Forelimb muscle (tissue), 1 donor: ENCODE data around the gene ZSWIM3. TPM values are rescaled to one million over a fixed set of nuclear protein-coding genes. Genes with fewer than 3 reads are reported as not detected.

ENCODE experiments used
- DNase-seq: peaks from one replicate; pipeline ENCODE4 v3.0.0-alpha.2; 2013; ENCODE audit warnings: low read depth
- polyA plus RNA-seq: library from polyadenylated mRNA; unstranded; fragments of 120-200 nt; gene quantifications from one replicate; pipeline ENCODE4 v1.2.1, GENCODE V29; 2013; ENCODE audit not compliant: insufficient read length

ZSWIM3 gene
- polyA plus RNA-seq, 1 donor: 3.4 TPM

- DNase-seq: no peak
These were observed 52.0 kb downstream of the ZSWIM3 start for GRCh38 chr20:45909336-45909808.

GRCh38 chr20:45909817-45910669 is 52.6 kb downstream of the ZSWIM3 start:
- no peak for DNase-seq

GRCh38 chr20:45910670-45911485 is 53.5 kb downstream of the ZSWIM3 start:
- peak; percentile 84 for DNase-seq

DNA sequence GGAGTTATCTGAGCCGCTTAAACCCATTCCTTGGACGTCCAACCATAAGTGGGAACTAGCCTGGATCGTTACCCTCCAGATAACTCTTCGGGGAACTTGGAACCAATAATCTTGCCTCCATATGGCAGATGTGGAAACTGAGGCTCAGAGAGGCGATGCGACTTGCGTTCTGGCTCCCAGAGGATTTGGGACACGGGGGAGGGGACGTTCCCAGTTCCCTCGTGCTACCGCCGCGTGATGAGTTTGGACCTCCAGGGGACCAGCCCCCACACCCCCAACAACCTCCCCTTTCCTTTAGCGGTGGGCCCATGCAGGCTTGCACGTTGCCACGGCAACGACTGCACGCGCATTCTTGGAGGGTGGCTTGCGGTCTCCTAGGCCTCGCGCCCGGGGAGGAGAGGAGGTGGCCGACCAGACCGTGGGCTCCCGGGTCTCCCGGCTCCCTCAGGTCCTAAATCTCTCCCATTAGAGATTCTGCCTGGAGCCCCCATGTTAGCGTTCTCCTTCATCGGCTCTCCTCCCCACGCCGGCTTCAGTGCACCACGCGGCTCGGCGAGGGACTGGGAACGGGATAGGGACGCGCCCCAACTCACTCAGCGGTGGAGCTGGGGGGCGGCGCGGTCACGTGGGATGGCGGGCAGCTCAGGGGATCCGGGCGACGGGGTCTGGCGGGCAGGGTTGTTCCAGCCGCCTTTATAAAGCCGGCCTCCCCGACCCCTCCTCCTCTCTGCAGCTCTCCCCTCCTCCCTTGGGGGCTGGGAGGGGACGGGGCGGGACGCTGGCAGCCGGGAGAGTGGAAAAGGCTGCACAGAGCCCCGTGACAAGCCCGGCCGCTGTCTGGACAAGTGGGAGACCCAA is 54.3 kb downstream of the ZSWIM3 start, which contains the start of gene PLTP:
Gene PLTP, minus strand, starts transcription at position 670 of the 858 bp plus-strand sequence. CDS start 703 bp downstream, outside the sequence.
- DNase-seq: no peak

DNA sequence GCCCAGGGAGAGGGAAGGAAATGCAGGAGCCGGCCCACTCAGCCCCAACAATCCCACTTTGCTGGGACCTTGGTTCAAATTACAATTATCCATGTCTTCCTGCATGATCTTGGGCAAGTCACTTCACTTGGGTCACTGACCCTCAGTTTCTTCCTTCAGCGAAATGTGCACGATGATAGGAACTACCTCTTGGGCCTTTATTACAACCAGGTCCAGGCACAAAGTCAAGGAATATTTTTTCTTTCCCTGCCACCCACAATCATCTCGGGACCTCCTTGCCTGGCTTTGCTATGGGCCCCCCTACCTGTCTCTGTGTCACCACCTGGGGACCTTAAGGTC is 54.9 kb downstream of the ZSWIM3 start:
- DNase-seq: no peak

GRCh38 chr20:45913116-45913515 is 55.7 kb downstream of the ZSWIM3 start:
- DNase-seq: no peak

DNA sequence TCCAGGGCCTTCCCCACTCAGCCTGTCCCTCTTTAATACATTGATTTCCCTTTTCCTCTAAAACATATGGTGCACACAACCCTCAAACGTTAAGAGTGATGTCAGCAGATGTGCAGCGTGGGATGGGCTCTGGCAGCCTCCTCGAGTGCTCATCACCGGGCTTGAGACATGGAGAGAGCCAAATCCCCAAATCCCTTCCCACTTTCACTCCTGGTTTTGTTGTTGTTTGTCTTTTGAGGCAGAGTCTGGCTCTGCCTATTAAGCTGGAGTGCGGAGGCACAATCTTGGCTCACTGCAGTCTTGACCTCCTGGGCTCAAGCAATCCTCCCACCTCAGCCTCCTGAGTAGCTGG is 60.4 kb downstream of the ZSWIM3 start:
- no peak for DNase-seq

DNA sequence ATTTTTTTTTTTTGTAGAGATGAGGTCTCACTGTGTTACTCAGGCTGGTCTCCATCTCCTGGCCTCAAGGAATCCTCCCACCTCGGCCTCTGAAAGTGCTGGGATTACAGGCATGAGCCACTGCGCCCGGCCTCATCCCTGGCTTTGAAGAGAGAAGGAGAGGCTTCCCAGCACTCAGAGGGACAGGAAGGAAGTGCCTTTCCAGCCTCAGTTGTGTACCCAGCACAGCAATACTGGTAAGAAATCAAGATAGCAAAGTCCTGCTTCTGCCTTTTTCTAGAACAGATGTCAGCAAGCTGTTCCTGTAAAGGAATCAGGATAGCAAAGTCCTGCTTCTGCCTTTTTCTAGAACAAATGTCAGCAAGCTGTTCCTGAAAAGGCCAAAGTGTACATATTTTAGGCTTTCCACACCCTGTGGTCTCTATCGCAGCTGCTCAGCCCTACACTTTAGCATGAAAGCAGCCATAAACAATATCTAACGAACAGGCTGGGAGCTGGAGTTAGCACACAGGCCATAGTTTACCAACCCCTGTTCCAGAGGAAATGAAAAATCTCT is 60.8 kb downstream of the ZSWIM3 start:
- no peak for DNase-seq

DNA sequence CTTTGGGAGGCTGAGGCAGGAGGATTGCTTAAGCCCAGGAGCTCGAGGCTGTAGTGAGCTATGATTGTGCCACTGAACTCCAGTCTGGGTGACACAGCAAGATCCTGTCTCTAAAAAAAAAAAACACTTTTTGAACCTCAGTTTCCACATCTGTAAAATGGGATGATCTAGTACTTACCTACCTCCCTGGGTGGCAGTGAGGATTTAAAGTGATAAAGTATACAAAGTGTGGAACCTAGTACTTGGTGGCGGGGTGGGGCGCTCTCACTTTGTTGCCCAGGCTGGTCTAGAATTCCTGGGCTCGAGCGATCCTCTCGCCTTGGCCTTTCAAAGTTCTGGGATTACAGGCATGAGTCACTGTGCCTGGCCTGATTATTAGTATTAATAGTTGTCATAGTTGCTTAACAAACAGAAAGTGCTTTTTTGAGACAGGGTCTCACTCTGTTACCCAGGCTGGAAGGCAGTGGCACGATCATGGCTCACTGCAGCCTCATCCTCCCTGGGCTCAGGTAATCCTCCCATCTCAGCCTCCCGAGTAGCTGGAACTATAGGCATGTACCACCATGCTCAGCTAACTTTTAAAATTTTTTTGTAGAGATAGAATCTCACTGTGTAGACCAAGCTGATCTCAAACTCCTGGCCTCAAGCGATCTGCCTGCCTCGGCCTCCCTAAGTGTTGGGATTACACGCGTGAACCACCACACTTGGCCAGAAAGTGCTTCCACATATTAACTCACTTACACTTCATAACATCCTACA is 61.5 kb downstream of the ZSWIM3 start:
- no peak for DNase-seq

GRCh38 chr20:45919542-45920399 is 62.4 kb downstream of the ZSWIM3 start:
- no peak for DNase-seq

DNA sequence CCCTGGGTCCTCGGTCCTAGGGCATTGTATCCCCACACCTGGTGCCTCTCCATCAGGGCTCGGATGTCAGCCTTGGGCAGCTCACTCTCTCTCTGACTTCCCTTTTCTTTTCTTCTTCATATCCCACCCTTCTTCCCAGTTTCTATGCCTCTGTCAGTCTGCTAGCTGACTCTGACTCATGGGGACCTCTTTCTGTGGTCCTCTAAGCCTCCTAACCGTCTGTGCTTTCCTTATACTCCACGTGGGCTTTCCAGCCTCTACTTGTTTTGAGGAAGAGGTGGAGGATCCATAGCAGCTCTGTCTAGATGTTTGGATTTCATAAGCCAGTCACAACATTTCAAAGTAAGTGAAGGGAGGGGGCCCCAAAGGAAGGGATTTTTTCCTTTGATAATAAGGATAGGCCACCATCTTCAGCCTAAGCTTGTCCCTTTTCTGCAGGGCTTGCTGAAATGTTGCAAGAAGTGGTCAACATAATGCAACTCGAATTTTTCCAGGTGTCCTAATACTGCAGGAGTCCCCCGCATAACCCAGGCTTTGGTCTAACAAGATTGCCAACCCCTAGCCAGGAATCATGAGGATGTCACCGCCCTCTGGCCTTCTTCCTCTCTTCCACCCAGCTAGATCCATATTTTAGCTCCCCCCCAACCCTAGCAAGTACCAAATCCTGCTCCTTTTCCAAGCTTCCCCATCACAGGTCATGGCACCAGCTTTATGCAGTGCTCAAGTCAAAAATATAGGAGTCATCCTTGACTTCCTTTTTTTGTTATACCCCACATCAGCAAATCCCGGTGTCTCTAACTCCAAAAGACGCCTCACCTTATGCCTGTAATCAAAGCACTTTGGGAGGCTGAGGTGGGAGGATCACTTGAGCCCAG is 63.3 kb downstream of the ZSWIM3 start:
- DNase-seq: no peak

DNA sequence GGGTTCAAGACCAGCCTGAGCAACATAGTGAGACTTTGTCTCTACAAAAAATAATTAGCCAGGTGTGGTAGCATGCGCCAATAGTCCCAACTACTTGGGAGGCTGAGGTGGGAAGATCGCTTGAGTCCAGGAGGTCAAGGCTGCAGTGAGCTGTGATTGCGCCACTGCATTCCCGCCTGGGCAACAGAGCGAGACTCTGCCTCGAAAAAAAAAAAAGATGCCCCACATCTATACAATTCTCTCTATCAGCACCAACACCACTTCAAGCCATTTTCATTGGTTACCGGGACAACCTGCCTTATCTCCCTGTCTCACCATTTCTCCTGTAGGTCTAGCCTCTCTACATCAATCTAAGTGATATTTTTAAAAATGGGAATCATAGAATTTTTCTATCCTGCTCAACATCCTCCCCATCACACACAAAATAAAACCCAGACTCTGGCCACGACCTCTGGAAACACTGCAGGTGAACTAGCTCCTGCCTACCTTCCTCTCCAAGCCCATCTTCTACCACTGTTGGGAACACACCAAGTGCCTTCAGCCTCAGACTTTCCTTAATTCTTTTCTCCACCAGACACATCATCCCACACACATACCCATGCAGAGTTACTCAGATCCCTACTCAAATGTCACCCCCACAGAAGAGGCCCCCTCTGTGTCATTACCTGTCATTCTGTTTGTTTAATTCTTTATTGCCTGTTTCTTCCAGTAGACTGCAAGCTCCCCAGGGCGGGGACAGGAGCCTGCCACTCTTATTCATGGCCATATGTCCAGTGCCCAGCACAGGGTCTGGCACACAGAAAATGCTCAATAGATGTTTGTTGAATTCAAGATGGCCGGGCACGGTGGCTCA is 64.1 kb downstream of the ZSWIM3 start:
- no peak for DNase-seq

DNA sequence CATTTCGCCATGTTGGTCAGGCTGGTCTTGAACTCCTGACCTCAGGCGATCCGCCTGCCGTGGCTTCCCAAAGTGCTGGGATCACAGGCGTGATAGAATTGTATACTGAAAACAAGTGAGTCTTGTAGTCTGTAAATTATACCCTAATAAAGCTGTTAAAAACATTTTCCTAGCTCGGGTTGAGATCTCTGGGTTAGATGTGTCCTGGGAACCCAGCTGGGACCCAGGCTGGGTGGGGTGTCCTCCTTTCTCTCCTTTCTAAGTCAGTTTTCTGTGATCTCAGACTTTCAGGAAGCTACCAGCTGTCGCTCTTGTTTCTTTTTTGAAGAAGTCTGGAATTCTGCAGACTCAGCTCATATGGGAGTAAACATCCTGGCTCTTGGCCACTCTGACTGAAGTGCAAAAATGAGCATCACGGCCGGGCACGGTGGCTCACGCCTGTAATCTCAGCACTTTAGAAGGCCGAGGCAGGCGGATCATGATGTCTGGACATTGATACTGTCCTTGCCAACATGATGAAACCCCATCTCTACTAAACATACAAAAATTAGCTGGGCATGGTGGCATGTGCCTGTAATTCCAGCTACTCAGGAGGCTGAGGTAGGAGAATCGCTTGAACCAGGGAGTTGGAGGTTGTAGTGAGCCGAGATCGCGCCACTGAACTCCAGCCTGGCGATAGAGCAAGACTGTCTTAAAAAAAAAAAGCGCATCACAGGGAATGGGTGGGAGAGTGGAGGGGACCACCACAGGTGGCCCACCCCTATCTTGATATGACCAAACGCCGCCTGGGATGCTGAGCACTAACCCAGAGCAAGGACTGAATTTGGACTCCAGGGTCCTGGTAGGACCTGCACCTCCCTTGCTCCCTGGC is 67.2 kb downstream of the ZSWIM3 start:
- no peak for DNase-seq

- DNase-seq: no peak
These were observed 68.5 kb downstream of the ZSWIM3 start for GRCh38 chr20:45925821-45926506.

- DNase-seq: no peak
These were observed 69.3 kb downstream of the ZSWIM3 start for GRCh38 chr20:45926731-45927070.
